Liver (tissue), 9 donors: ENCODE measurements around the gene RAX2. TPM values are rescaled to one million over a fixed set of nuclear protein-coding genes. Genes with fewer than 3 reads are reported as not detected.

Experiments
- DNase-seq: peaks from one replicate; pipeline ENCODE4 v3.0.0-alpha.2; 2017; ENCODE audit warnings: low spot score
- H3K27ac ChIP-seq, 2 donors: one replicate each; pipeline ENCODE4 v1.7.0; 2013; ENCODE audit warnings: inconsistent platforms in 2 of 2, low read length in 2 of 2, control low read depth in 1 of 2, low read depth in 1 of 2, mild to moderate bottlenecking in 1 of 2
- H3K27me3 ChIP-seq, 4 donors: one replicate each; pipeline versions ENCODE4 v1.6.1 to v1.7.0; 2013; ENCODE audit warnings: low read length in 3 of 4, inconsistent platforms in 1 of 4, mild to moderate bottlenecking in 1 of 4, moderate library complexity in 1 of 4; ENCODE audit not compliant: control insufficient read depth in 4 of 4, insufficient read depth in 4 of 4
- H3K36me3 ChIP-seq, 4 donors: one replicate each; pipeline versions ENCODE4 v1.6.1 to v1.7.0; 2013; ENCODE audit warnings: low read length in 3 of 4, mild to moderate bottlenecking in 3 of 4, low read depth in 1 of 4, moderate library complexity in 1 of 4; ENCODE audit not compliant: control insufficient read depth in 4 of 4, insufficient read depth in 3 of 4
- H3K4me1 ChIP-seq, 4 donors: one replicate each; pipeline versions ENCODE4 v1.6.1 to v1.7.0; 2013; ENCODE audit warnings: low read length in 3 of 4, mild to moderate bottlenecking in 3 of 4, moderate library complexity in 1 of 4; ENCODE audit not compliant: control insufficient read depth in 4 of 4, insufficient read depth in 4 of 4
- H3K4me3 ChIP-seq, 3 donors: one replicate each; pipeline versions ENCODE4 v1.6.1 to v1.7.0; 2013; ENCODE audit warnings: low read length in 3 of 3, control low read depth in 1 of 3, low read depth in 1 of 3, mild to moderate bottlenecking in 1 of 3
- H3K9ac ChIP-seq, 2 donors: one replicate each; pipeline ENCODE4 v1.7.0; 2013; ENCODE audit warnings: low read length in 2 of 2, mild to moderate bottlenecking in 2 of 2, moderate library complexity in 2 of 2, control low read depth in 1 of 2, low read depth in 1 of 2
- H3K9me3 ChIP-seq, 4 donors: one replicate each; pipeline versions ENCODE4 v1.6.1 to v1.7.0; 2013; ENCODE audit warnings: low read length in 3 of 4; ENCODE audit not compliant: control insufficient read depth in 4 of 4
- EGR1 ChIP-seq, 2 donors: IDR thresholded peaks; 2 replicates each; pipeline ENCODE4 v1.6.1; 2016 to 2018; ENCODE audit warnings: antibody characterized with exemption in 2 of 2, low read depth in 2 of 2
- FOXA1 ChIP-seq: IDR thresholded peaks from 2 replicates; pipeline ENCODE4 v1.6.1; 2016; ENCODE audit warnings: antibody characterized with exemption
- FOXA2 ChIP-seq: IDR thresholded peaks from 2 replicates; pipeline ENCODE4 v1.6.1; 2016; ENCODE audit warnings: antibody characterized with exemption
- GABPA ChIP-seq, 2 donors: IDR thresholded peaks in 1 of 2; conservative IDR thresholded peaks in 1 of 2; 2 replicates each; pipeline ENCODE4 v1.6.1; 2016; ENCODE audit warnings: antibody characterized with exemption in 2 of 2, mild to moderate bottlenecking in 1 of 2, moderate library complexity in 1 of 2
- HNF4A ChIP-seq, 2 donors: conservative IDR thresholded peaks; 2 replicates each; pipeline ENCODE4 v1.6.1; 2016; ENCODE audit warnings: antibody characterized with exemption in 2 of 2, mild to moderate bottlenecking in 2 of 2
- JUND ChIP-seq, 2 donors: IDR thresholded peaks; 2 replicates each; pipeline ENCODE4 v1.6.1; 2016; ENCODE audit warnings: antibody characterized with exemption in 2 of 2
- NR2F2 ChIP-seq: IDR thresholded peaks from 2 replicates; pipeline ENCODE4 v1.6.1; 2016; ENCODE audit warnings: antibody characterized with exemption
- RAD21 ChIP-seq, 2 donors: IDR thresholded peaks; 2 replicates each; pipeline ENCODE4 v1.6.1; 2016; ENCODE audit warnings: antibody characterized with exemption in 2 of 2, mild to moderate bottlenecking in 2 of 2
- SP1 ChIP-seq: IDR thresholded peaks from 2 replicates; pipeline ENCODE4 v1.6.1; 2018; ENCODE audit warnings: antibody characterized with exemption, mild to moderate bottlenecking
- TAF1 ChIP-seq: conservative IDR thresholded peaks from 2 replicates; pipeline ENCODE4 v1.6.1; 2016; ENCODE audit warnings: antibody characterized with exemption, mild to moderate bottlenecking
- YY1 ChIP-seq: IDR thresholded peaks from 2 replicates; pipeline ENCODE4 v1.6.1; 2016; ENCODE audit warnings: antibody characterized with exemption, mild to moderate bottlenecking
- WGBS: extraction: QIAGEN DNeasy Blood & Tissue Kit; methylation state at CpG from one replicate; pipeline ENCODE4 v1.1.7; 2013; 5-methylcytosine and 5-hydroxymethylcytosine counted together
- polyA plus RNA-seq, 2 donors: library from polyadenylated mRNA; stranded (reverse) in 1 of 2; unstranded in 1 of 2; fragments of 200-250 nt in 1 of 2; fragments of >200 nt in 1 of 2; fragmentation: Nextera tagmentation in 1 of 2; extraction: Ambion mirVana in 1 of 2; gene quantifications; one replicate each; pipeline versions ENCODE4 v1.2.1 to v1.2.3, GENCODE V29; 2013 to 2015
- total RNA-seq, 2 donors: library from RNA; depleted of rRNA; stranded (reverse); fragments of >200 nt; gene quantifications; one replicate each; pipeline ENCODE4 v1.2.3, GENCODE V29; 2014
- TF ChIP-seq, protein P1 (sequence below): IDR thresholded peaks from 2 replicates; pipeline ENCODE4 v1.6.1; 2016; ENCODE audit warnings: antibody characterized with exemption
- TF ChIP-seq, protein P2 (sequence below): IDR thresholded peaks from 2 replicates; pipeline ENCODE4 v1.6.1; 2016; ENCODE audit warnings: antibody characterized with exemption, mild to moderate bottlenecking
- TF ChIP-seq, protein P3 (sequence below): IDR thresholded peaks from 2 replicates; pipeline ENCODE4 v1.6.1; 2016; ENCODE audit warnings: antibody characterized with exemption
- TF ChIP-seq, protein P4 (sequence below): fragments of 150-350 bp; IDR thresholded peaks from 2 replicates; pipeline ENCODE4 v1.5.1; 2017; ENCODE audit warnings: improper control_type of control experiment, low read depth, low read length; ENCODE audit not compliant: missing input control
- TF ChIP-seq, protein P5 (sequence below): IDR thresholded peaks from 2 replicates; pipeline ENCODE4 v1.6.1; 2016; ENCODE audit warnings: antibody characterized with exemption
- donor health status: healthy.
- donor health status: healthy.
- donor health status: healthy.
- donor health status: healthy.
- donor health status: healthy.

RAX2 gene
- total and polyA plus RNA-seq, 4 donors = not detected

DNA sequence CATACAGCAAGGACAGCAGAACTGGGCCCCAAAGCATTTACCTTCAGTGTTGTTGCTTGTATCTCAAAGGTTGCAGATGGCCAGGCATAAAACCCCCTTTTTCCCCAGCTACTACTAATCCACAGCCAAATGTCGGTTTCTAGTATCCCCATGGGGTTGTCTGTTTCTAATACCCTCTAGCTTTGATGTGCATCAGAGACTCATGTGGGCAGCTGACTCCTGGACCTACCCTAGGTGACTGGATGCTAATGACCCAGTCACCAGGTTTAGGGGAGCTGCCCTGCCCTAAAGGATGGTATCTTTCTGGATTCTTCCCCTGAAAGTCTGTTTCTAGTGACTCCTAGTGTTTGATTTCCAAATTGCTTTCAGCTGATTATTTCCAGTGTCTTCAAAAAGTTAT is 39.9 kb downstream of the RAX2 start:
- Histone ChIP-seq H3K27me3 (no peaks in the 10 kb centered on the region), H3K27ac (no peak overlapping the region), H3K9ac (no peak overlapping the region), H3K4me3 (no peak overlapping the region), H3K4me1 (no peaks in the 10 kb centered on the region), H3K36me3 (peaks cover 0 to 9% (median 2%) of the 10 kb centered on the region in 4 donors), H3K9me3 (no peaks in the 10 kb centered on the region)
- no peak for DNase-seq
- TF ChIP-seq NR2F2 (no peak), YY1 (no peak), RAD21 (IDR thresholded peaks at IDR 0.05) (no peak), JUND (IDR thresholded peaks at IDR 0.05) (no peak)
- TF ChIP-seq, protein P1, sequence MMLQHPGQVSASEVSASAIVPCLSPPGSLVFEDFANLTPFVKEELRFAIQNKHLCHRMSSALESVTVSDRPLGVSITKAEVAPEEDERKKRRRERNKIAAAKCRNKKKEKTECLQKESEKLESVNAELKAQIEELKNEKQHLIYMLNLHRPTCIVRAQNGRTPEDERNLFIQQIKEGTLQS = no peak
- TF ChIP-seq, protein P2, sequence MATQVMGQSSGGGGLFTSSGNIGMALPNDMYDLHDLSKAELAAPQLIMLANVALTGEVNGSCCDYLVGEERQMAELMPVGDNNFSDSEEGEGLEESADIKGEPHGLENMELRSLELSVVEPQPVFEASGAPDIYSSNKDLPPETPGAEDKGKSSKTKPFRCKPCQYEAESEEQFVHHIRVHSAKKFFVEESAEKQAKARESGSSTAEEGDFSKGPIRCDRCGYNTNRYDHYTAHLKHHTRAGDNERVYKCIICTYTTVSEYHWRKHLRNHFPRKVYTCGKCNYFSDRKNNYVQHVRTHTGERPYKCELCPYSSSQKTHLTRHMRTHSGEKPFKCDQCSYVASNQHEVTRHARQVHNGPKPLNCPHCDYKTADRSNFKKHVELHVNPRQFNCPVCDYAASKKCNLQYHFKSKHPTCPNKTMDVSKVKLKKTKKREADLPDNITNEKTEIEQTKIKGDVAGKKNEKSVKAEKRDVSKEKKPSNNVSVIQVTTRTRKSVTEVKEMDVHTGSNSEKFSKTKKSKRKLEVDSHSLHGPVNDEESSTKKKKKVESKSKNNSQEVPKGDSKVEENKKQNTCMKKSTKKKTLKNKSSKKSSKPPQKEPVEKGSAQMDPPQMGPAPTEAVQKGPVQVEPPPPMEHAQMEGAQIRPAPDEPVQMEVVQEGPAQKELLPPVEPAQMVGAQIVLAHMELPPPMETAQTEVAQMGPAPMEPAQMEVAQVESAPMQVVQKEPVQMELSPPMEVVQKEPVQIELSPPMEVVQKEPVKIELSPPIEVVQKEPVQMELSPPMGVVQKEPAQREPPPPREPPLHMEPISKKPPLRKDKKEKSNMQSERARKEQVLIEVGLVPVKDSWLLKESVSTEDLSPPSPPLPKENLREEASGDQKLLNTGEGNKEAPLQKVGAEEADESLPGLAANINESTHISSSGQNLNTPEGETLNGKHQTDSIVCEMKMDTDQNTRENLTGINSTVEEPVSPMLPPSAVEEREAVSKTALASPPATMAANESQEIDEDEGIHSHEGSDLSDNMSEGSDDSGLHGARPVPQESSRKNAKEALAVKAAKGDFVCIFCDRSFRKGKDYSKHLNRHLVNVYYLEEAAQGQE = no peak
- TF ChIP-seq, protein P3, sequence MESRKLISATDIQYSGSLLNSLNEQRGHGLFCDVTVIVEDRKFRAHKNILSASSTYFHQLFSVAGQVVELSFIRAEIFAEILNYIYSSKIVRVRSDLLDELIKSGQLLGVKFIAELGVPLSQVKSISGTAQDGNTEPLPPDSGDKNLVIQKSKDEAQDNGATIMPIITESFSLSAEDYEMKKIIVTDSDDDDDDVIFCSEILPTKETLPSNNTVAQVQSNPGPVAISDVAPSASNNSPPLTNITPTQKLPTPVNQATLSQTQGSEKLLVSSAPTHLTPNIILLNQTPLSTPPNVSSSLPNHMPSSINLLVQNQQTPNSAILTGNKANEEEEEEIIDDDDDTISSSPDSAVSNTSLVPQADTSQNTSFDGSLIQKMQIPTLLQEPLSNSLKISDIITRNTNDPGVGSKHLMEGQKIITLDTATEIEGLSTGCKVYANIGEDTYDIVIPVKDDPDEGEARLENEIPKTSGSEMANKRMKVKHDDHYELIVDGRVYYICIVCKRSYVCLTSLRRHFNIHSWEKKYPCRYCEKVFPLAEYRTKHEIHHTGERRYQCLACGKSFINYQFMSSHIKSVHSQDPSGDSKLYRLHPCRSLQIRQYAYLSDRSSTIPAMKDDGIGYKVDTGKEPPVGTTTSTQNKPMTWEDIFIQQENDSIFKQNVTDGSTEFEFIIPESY = no peak
- TF ChIP-seq, protein P4, sequence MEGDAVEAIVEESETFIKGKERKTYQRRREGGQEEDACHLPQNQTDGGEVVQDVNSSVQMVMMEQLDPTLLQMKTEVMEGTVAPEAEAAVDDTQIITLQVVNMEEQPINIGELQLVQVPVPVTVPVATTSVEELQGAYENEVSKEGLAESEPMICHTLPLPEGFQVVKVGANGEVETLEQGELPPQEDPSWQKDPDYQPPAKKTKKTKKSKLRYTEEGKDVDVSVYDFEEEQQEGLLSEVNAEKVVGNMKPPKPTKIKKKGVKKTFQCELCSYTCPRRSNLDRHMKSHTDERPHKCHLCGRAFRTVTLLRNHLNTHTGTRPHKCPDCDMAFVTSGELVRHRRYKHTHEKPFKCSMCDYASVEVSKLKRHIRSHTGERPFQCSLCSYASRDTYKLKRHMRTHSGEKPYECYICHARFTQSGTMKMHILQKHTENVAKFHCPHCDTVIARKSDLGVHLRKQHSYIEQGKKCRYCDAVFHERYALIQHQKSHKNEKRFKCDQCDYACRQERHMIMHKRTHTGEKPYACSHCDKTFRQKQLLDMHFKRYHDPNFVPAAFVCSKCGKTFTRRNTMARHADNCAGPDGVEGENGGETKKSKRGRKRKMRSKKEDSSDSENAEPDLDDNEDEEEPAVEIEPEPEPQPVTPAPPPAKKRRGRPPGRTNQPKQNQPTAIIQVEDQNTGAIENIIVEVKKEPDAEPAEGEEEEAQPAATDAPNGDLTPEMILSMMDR = no peak
- WGBS = 97% methylated on average over 1 of the region's 1 CpG

DNA sequence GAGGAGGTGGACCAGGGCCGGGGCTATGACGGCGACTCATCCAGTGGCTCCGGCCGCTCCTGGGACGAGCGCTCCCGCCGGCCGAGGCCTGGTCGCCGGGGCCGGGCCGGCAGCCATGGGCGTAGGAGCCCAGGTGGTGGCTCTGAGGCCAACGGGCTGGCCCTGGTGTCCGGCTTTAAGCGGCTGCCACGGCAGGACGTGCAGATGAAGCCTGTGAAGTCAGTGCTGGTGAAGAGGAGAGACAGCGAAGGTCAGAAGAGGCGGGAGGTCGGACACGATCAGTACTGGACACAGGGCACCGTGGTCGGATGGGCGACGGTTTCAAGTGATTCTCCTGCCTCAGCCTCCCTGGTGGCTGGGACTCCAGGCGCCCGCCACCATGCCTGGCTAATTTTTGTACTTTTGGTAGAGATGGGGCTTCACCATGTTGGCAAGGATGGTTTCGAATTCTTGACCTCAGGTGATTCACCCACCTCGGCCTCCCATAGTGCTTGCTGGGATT is 41.5 kb downstream of the RAX2 start:
- H3K9ac ChIP-seq = no peak overlapping the region
- H3K4me3 ChIP-seq = no peak overlapping the region
- 97% methylated on average over 32 of the region's 32 CpGs for WGBS
- no peak for DNase-seq
- H3K9me3 ChIP-seq = no peaks in the 10 kb centered on the region
- H3K36me3 ChIP-seq = peaks cover 0 to 3% (median 0%) of the 10 kb centered on the region in 4 donors
- H3K4me1 ChIP-seq = no peaks in the 10 kb centered on the region
- H3K27ac ChIP-seq = no peak overlapping the region
- TF ChIP-seq, protein P1 = no peak
- TF ChIP-seq, protein P5, sequence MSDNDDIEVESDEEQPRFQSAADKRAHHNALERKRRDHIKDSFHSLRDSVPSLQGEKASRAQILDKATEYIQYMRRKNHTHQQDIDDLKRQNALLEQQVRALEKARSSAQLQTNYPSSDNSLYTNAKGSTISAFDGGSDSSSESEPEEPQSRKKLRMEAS = no peak
- no peak for TF ChIP-seq RAD21 (IDR thresholded peaks at IDR 0.05)
- no peak for TF ChIP-seq SP1
- TF ChIP-seq HNF4A (conservative IDR thresholded peaks at IDR 0.05) = no peak
- TF ChIP-seq, protein P3 = no peak
- TF ChIP-seq TAF1 = no peak
- TF ChIP-seq, protein P4 = no peak
- TF ChIP-seq JUND (IDR thresholded peaks at IDR 0.05) = no peak
- TF ChIP-seq EGR1 (IDR thresholded peaks at IDR 0.05; ENCODE audit: low read depth in 2 of 2) = no peak
- TF ChIP-seq NR2F2 = no peak
- no peak for TF ChIP-seq YY1
- no peak for TF ChIP-seq GABPA (IDR thresholded peaks at IDR 0.05 in 1 of 2, conservative IDR thresholded peaks at IDR 0.05 in 1 of 2)
- no peak for TF ChIP-seq FOXA1
- no peak for TF ChIP-seq FOXA2
- no peaks in the 10 kb centered on the region for H3K27me3 ChIP-seq
